Stimulated activated CD8-positive, alpha-beta memory T cell treated with anti-CD3 and anti-CD28 coated beads, Interleukin-15, amount 100 ng/mL, for 4 hours (primary cell): ENCODE data around the gene GNA14.
"Not testable (repeated sequence)": the region's sequence is repeated elsewhere in the genome, so short reads cannot be mapped to it uniquely, and the experiment has no call there.

Source experiments
- DNase-seq, 2 donors: peaks; one replicate each; pipeline ENCODE4 v3.0.0-alpha.2; 2020; ENCODE audit warnings: low read depth in 2 of 2

Gene GNA14

DNA sequence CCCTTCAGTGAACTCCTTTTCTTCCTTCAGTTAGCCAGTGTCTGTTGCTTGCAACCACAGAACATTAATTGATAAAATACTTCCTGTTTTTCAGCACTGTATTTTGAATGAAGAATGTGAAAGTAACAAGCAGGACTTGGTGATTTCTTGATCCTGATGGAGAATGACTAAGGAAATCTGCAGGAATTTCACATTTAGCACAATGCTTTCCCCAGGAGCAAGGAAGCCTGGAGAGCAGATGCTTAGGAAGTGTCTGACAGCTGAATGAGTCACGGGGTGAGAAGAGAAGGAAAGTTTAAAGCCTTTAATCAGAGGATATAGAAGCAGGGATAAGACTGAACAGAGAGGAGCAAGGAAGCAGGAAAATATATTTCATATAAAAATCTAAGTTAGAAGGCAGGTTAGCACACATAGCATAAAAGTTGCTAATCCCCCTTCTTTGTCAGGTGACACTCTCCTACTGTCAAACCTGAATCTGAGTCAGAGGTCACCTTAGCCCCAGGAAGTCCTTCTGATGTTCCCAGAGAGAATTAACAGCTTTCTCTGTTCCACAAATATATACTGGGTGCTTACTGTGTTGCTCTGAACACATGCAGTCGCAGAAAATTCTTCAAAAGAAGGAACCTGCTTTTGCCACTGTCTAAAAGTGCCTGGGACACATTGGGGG, 59.7 kb downstream of the GNA14 start:
- DNase-seq = no peak

DNA sequence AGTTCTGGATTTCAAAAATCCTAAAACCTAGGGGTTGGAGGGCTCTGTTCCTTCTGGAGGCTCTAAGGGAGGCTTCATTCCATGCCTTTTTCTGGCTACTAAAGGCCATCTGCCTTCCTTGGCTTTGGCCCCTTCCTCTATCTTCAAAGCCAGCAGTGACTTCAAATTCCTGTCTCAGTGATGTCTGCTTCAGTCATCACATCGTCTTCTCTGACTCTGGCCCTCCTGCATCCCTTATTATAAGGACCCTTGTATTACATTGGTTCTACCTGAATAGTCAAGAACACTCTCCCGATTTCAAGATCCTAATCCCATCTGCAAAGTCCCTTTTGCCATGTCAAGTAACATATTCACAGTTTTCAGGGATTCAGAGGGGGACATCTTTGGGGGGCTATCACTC, 60.3 kb downstream of the GNA14 start:
- DNase-seq = no peak

DNA sequence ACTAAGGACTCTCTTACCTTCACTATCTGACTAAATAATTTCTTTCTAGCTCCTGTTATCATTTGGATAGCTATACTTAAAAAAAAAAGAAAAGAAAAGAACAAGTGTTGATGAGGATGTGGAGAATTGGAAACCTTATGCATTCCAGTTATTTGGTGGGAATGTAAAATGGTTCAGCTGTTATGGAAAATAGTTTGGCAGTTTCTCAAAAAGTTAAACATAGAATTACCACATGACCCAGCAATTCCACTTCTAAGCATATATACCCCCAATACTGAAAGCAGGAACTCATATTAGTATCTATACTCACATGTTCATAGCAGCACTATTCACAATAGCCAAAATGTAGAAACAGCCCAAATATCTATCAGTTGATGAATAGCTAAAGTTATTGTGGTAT, 61.1 kb downstream of the GNA14 start:
- no peak for DNase-seq

DNA sequence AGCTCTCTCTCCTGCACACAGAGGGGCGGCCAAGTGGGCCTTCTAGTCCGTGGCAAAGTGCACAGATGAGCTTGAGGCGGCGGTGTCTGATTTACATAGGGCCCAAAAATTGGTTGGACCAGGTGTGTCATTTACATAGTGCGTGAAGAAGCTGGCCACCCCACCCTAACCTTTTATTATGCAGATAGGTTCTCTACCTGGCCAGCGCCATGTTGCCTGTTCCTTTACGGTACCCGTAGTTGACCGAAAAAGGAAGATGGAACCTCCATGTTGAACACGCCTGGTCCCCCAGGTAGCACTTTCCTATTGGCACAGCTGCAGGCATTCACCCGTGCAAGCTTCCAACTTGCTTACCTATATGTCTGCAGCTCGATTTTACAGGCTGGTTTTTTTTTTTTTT, 61.5 kb downstream of the GNA14 start:
- DNase-seq = no peak

DNA sequence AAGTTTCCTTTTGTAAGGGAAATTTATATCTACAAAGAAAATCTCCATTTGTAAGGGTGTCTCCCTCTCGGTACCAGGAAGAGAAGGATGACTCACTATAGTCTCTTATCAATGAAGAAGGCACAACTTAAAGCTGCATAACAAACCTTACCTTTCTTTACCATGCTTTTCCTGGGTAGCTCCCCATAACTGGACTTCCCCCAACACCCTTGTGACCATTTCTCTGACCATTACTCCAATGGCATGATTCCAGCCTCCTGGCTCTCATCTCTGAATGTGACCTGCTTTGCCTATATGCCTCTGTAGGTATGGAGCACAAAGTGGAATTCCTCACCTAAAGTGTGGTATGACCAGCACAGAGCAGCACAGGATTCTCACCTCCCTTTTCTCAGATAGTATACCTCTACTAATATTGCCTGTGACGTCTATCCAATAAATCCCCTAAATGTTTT, 62.8 kb downstream of the GNA14 start:
- DNase-seq = no peak

DNA sequence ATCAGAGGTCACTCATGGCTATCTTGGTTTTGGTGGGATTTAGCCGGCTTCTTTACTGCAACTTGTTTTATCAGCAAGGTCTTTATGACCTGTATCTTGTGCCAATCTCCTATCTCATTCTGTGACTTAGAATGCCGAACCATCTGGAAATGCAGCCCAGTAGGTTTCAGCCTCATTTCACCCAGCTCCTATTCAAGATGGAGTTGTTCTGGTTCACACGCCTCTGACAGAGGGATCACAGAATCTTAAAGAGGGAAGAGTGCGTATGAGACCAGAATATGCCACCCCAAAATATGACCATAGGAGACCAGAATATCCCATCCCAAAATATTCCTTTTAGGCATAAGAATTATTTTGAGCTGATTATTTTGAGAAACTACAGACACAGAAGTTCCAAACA, 63.2 kb downstream of the GNA14 start:
- DNase-seq = not testable (repeated sequence)

DNA sequence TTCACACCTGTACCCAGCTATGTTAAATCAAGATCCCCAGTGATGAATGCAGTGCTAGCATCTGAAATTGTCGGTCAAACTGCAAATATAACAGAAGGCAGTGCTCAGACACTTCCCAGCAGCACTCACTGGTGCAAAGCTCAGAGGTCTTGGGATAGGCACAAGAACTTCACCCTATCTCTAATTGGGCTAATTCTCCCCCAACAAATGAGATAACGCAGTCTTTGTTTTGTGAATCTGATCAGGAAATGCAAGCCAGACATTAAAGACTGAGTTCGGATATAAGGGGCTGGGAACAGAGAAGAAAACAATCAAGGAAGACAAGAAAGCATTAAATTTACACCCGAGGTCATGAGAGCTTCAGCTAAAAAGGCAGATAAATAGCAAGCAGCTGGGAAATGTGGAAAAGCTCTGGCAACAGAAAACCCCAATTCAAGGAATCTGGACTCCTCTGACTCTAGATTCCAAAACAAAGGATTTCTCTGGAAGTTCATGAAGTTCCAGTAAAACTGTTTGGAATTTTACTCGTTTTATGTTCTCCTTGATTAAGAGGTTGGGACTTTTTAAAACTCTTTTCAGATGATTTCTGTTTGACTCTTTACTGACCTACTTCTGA, 65.1 kb downstream of the GNA14 start:
- DNase-seq = no peak

DNA sequence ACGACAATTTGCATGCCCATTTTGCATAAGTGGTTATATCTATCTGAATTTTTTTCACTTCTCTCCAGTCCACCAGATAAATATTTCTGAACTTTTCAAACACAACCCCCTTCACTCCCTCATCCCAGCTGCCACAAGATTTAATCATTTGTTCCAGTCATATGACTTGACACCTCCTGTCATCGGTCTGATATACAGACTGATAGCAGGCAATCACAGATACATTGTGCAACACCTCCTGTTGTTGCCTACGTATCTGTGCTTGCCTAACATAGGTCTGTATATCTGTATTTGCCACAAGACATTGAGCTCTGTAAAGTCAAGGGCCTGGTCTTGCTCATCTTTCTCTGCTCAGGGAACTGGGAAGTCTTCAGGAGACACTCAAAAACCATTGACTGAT, 65.6 kb downstream of the GNA14 start:
- DNase-seq = no peak

DNA sequence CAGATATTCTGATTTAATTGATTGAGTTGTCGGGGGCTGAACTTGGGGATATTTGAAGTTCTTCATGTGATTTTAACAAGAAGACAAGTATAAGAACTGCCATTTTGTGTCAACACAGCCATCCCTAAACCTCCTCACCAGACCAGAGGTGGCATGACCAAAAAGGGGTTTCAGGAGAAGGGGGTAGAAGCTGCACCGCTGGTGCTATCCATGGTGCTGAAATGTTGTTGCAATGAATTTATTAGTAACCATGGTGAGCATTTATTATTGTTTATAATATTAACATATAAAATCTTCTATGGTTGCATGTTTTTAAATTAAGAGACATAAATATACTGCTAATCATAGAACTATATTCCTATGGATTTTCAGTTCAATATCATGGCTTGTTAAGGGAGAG, 72.3 kb downstream of the GNA14 start:
- no peak for DNase-seq

DNA sequence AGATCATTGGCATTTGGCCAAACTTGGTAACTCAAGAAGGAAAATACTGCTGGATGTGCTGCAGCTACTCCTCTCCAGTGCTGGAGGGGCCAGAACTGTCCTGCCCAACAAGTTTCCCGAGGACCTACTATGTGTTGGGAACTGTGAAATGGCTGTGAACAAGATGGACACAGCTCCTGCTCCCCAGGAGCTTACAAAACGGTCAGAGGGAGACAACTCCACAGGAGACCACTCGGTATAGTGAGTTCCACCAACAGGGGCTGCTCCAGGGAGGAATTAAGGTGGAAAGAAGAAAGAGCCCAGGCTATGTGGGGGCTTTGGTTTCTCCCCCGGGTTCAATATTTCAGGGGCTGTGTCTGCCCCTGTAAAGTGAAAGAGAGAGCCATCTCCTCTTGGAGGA, 78.8 kb downstream of the GNA14 start:
- DNase-seq = no peak

DNA sequence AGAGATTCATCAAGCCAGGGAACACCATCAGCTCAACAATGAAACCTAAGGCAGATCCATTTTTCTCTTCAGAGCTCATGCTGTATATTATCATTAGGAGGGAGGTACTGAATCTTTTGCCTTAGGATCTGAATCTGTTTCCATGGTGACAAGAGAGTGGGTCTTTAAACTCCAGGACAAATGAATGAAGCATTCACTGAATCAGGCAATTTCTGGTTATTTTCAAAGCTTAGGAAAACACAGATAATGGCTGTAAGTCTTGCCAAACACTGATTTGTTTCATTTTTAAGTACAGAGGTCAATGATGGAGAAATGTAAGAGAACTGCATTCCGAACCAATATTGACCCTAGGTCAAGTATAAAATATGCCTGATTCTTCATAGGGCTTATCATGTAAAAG, 84.9 kb downstream of the GNA14 start:
- DNase-seq = no peak

DNA sequence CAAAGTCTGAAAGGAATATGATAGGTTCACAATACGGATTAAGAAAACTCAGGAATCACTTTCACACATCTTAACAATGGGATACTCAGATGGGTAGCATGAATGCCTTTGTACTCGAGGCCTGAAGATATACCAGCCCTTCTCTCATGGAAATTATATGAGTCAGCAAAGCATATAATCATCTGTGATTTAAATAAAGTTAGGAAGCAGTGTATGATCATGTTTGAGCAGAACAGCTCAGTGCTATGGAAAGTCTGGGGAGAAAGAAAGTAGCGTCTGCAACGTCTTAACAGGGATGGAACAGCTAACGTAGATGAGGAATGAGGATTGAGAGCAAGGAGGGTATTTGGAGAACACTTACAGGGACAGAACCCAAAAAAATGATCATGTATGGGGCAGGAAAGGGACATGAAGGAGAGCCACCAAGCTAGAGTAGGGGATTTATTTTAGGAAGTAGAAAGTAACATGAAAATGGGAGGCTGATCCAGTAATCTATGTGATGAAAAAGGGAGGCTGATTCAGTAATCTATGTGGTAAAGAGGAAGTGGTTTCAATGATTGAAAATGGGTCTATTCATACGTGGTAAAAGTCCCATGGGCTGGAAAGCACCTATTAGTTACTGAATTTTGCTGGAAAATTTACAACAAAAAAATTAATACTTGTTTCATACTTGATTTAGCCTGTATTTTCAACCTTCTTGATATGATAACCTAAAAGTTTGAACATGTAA, 85.9 kb downstream of the GNA14 start:
- DNase-seq = no peak

DNA sequence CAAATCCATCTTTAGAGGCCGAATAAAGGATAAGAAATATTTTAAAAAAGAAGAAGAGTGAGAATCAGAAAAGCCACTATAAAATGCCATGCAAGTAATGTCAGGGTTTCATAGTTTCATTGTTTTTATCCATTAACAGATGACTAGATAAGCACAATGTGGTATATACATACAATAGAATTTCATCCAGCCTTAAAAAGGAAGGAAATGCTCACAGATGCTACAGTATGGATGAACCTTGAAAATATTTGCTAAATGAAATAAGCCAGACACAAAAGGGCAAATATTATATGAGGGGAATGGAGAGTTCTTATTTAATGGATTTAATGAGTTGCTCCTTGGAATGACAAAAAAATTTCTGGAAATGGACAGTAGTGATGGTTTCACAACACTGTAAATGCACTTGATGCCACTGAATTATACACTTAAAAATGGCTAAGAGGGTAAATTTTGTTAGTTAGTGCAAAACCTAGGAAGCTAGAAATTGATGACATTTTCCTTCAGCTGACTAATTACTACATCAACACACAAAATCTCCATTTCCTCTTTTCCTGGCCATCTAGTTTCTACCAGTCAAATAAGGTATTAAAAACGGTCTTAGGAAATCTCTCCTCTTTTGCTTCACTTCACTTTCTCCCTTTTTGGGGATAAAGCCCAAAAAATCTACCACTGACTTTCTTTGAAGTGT, 86.6 kb downstream of the GNA14 start:
- no peak for DNase-seq

DNA sequence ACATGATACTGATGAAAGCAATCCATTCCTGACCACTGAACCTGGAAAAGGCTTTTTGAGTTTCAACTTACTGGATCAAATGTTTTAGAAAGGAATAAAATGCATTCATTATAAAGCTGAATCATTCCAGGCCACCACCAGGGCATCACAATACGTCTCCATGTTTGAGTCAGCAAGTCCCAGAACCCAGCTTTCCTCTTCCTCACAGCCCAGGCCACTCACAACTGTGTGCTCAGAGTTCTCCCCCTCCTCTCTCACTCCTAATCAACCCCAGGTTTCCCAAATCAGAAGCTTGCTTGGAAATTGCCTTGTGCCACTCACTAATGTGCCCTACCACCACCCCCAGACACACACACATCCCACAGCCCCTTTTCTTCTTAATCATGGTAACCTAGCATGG, 91.7 kb downstream of the GNA14 start:
- no peak for DNase-seq

DNA sequence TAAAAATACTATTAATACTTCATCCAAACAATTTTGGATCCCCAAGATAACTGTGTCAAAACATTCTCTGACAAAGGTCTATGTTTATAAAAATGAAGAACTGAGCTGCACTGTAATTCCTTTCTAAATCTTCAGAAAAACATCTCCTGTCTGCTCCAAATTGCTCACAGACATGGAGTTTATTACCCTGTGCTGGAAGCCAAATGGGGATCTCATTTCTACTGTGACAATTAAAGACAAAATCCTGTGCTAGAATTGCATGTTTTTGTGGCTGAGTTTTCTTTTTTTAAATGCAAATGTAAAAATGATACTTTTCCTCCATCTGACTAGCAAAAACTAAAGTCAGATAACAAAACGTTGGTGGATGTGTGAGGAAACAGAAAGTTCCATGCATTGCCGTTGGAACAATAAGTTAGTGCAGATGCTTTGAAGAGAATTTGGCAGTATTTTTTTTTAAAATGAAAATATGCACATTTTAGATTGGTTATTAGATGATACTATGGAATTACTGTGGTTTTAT, 93.5 kb downstream of the GNA14 start:
- DNase-seq = no peak

DNA sequence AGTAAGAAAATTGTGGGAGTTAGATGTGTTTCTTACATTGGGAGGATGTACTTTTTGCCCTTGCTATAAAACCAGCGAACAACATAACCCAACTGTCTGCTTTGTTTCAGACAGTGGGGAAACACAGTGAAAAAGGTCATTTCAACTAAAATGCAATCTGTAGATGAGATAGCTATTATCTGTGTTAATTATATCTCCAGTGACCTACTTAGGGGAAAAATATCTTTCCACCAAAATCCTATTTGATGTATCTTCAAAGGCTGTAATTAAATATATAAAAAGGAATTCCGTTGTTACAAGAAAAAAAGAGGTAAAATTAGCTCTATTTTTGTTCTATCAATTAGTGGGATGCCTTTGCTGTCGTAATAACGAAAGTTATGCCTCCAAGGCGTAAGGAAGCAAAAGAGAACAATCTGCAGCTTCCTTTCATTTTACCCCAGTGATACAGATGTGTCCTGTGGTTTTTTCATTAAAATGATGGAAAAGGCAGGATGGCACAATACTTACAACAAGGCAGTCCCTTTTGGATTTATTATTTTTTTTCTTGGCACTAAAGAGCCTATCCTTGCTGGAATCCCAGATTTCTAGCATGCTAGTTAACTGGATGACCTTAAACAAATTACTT, 100.9 kb downstream of the GNA14 start:
- DNase-seq = no peak

DNA sequence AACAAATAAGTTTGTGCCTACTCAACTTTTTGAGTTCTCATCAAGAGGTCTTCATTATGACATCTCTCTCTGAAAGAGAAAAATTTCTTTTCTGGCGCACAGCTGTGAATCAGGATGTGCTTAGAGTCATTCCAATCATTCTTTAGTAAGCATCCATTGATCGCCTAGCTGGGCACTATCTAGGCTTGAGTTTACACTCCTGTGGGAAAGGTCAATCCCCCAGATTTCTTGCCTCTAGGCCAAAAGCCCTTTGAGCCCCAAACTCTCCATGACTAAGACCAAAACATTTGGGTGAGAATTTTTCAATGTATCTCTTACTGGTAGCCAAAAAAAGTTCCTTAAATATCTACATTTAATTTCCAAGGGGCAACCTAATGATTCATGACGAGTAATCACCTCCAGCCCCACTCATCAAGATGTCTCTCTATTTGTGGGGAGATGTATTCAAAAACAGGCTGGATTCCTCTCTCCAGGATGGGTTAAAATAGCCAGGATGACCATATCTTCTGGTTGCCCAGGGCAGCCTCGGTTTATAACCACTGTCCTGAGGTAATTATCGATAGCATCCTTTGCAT, 101.7 kb downstream of the GNA14 start:
- DNase-seq = no peak

DNA sequence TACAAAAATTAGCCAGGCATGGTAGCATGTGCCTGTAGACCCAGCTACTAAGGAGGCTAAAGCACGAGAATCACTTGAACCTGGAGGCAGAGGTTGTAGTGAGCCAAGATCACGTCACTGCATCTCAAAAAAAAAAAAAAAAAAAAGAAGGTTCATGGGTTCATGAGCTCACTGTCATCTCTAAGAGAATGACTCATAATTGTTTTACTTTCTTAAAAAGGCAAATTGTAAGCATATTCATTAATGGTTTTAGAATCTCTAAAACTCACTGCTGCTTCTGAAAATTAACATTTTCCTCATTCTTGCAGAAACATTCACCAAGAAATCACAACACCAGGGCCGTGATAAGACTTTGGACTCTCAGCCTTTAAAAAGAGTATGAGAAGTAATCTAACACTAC, 103.6 kb downstream of the GNA14 start:
- DNase-seq = no peak

DNA sequence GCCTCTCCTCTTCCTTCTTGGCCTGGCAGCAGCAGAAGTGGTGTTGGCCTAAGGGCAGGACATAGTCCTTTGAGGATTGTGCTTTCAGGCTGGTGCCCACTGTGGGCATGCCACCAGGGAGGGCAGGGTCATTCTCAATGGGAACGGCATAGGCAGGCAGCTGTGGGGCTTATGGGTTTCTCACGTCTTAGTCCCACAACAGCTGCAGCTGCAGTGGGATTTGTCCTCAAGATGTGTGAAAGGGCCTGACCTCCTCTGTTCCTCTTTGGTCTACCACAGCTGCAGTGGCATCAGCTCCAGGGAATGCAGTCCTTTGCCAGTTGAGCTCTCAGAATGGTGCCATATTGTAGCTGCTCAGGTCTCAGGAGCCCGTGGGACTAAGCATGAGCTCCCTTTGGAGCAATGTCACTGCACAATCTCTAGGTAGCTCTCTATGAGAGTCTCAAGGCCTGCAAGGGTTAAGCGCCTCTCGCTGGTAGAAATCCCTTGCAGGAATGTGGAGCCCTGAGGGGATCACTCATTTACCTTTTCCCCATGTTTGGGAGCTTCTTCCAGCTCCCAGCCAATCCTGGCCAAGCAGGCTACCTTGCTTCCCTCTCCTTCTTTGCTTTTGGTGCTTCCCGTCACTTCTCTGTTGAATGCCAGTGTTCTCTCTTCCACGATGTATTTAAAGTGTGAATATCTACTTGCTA, 104.8 kb downstream of the GNA14 start:
- no peak for DNase-seq

DNA sequence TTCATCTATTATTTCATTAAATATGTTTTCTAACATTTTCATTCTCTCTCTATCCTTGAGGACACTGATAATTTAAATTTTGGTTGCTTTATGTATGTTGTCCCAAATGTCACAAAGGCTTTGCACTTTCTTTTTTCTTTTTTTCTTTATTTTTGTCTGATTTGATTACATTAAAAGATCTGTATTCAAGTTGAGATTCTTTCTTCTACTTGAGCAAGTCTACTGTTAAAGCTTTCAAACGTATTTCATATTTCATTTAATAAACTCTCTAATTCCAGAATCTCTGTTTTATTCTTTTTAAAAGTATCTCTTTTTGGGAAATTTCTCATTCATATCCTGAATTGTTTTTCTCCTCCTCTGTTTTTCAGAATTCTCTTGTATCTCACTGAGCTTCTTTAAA, 106.5 kb downstream of the GNA14 start:
- DNase-seq = no peak

DNA sequence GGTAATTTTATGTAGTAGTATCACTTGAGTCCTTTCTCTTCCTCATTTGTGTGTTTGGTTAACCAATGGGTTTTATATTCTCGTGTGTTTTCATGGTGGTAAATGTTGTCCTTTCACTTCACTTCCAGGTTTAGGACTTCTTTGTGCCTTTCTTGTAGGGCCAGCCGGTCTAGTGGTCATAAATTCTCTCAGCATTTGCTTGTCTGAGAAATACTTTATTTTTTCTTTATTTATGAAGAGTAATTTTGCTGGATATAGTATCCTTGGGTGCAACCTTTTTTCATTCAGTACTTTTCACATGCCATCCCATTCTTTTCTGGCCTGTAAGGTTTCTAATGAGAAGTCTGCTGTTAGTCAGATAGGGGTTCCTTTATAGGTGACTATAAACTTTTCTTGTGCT, 107.1 kb downstream of the GNA14 start:
- DNase-seq = no peak
